ENCODE results near the gene PARG. TPM values are rescaled to one million over a fixed set of nuclear protein-coding genes. Genes with fewer than 3 reads are reported as not detected.

The PARG gene
- total RNA-seq, 1 experiment from 2014 or later, result 57.1 TPM

- TF ChIP-seq AFF4 (CRISPR knock-in tag; IDR thresholded peaks at IDR 0.05; ENCODE audit: borderline replicate concordance) (no peak), CDX4 (CRISPR knock-in tag; IDR thresholded peaks at IDR 0.05; ENCODE audit: borderline replicate concordance) (no peak), ETV6 (CRISPR knock-in tag; IDR thresholded peaks at IDR 0.05) (no peak), ARID4B (CRISPR knock-in tag; IDR thresholded peaks at IDR 0.05; ENCODE audit: borderline replicate concordance) (no peak)
Measured at GRCh38 chr10:49798275-49798674, 143.6 kb downstream of the PARG start (continued).

- ATAC-seq (0 out of 2 replicates have a peak, but pooled peaks have one; percentile 24), DNase-seq (ENCODE audit: low spot score) (no peak)
- TF ChIP-seq SMAD4 (CRISPR knock-in tag; IDR thresholded peaks at IDR 0.05) (no peak), ERG (CRISPR knock-in tag; IDR thresholded peaks at IDR 0.05) (no peak), ZMAT4 (CRISPR knock-in tag; IDR thresholded peaks at IDR 0.05) (no peak), KAT7 (CRISPR knock-in tag; IDR thresholded peaks at IDR 0.05; ENCODE audit: borderline replicate concordance) (no peak), ARID4B (CRISPR knock-in tag; IDR thresholded peaks at IDR 0.05; ENCODE audit: borderline replicate concordance) (no peak), PREB (CRISPR knock-in tag; IDR thresholded peaks at IDR 0.05; ENCODE audit: borderline replicate concordance) (no peak), ZNF423 (CRISPR knock-in tag; IDR thresholded peaks at IDR 0.05) (no peak), ZNF512 (CRISPR knock-in tag; IDR thresholded peaks at IDR 0.05; ENCODE audit: borderline replicate concordance) (no peak)
- CTCF ChIA-PET, result interaction anchor here (1.0 kb wide), 1 partner anchor 128 kb away, joined by 3 read pairs; no protein-coding TSS in a partner anchor
- Mint-ChIP-seq H3K4me3 (no peak overlapping the region), H3K27ac (no peak overlapping the region; the same call in 1 of the 2 replicates), H3K27me3 (ENCODE audit: low read depth) (no peaks in the 10 kb centered on the region), H3K9me3 (no peaks in the 10 kb centered on the region), H3K4me1 (peaks cover 2% of the 10 kb centered on the region; the same call in 1 of the 2 replicates), H3K36me3 (no peaks in the 10 kb centered on the region)
- POLR2A ChIA-PET, result no interaction called here
Measured at GRCh38 chr10:49791100-49791499, 150.7 kb downstream of the PARG start.
